ENCODE results near the gene PTP4A2.

Gene PTP4A2

GRCh38 chr1:31938184-31938975 lies at the start of gene PTP4A2:
Gene PTP4A2, minus strand, starts transcription at chr1:31938368. Its CDS starts 19,303 bp downstream, at chr1:31919065.
- peak; percentile 71 for DNase-seq (ENCODE audit: low read depth)
- TF ChIP-seq CTCF (IDR thresholded peaks at IDR 0.05; ENCODE audit: low read depth, low read length, missing control alignments): peak; percentile 5
- in situ Hi-C loops (cut with HindIII; ENCODE audit: low sequenced_read_pairs): no loop called here
- peak within 1 kb of the TSS; percentile 72 for H3K4me3 ChIP-seq (ENCODE audit: low read depth, low read length)

- TF ChIP-seq CTCF (IDR thresholded peaks at IDR 0.05; ENCODE audit: low read depth, low read length, missing control alignments): no peak
- peak; percentile 24 for DNase-seq (ENCODE audit: low read depth)
- in situ Hi-C loops (cut with HindIII; ENCODE audit: low sequenced_read_pairs): no loop called here
- H3K4me3 ChIP-seq (ENCODE audit: low read depth, low read length): no peak overlapping the region
These were observed 49.0 kb upstream of the PTP4A2 start for GRCh38 chr1:31987135-31987619.

- TF ChIP-seq CTCF (IDR thresholded peaks at IDR 0.05; ENCODE audit: low read depth, low read length, missing control alignments): no peak
- in situ Hi-C loops (cut with HindIII; ENCODE audit: low sequenced_read_pairs): no loop called here
- H3K4me3 ChIP-seq (ENCODE audit: low read depth, low read length): no peak overlapping the region
- no peak for DNase-seq (ENCODE audit: low read depth)
These were observed 47.3 kb upstream of the PTP4A2 start for GRCh38 chr1:31985430-31985829.

GRCh38 chr1:31984419-31985347 lies 46.5 kb upstream of the PTP4A2 start:
- in situ Hi-C loops (cut with HindIII; ENCODE audit: low sequenced_read_pairs): no loop called here
- no peak for DNase-seq (ENCODE audit: low read depth)
- TF ChIP-seq CTCF (IDR thresholded peaks at IDR 0.05; ENCODE audit: low read depth, low read length, missing control alignments): no peak
- no peak overlapping the region for H3K4me3 ChIP-seq (ENCODE audit: low read depth, low read length)

GRCh38 chr1:31981972-31982371 lies 43.8 kb upstream of the PTP4A2 start:
- no peak for DNase-seq (ENCODE audit: low read depth)
- in situ Hi-C loops (cut with HindIII; ENCODE audit: low sequenced_read_pairs): no loop called here
- no peak overlapping the region for H3K4me3 ChIP-seq (ENCODE audit: low read depth, low read length)
- no peak for TF ChIP-seq CTCF (IDR thresholded peaks at IDR 0.05; ENCODE audit: low read depth, low read length, missing control alignments)

- TF ChIP-seq CTCF (IDR thresholded peaks at IDR 0.05; ENCODE audit: low read depth, low read length, missing control alignments): no peak
- H3K4me3 ChIP-seq (ENCODE audit: low read depth, low read length): no peak overlapping the region
- in situ Hi-C loops (cut with HindIII; ENCODE audit: low sequenced_read_pairs): no loop called here
- DNase-seq (ENCODE audit: low read depth): no peak
These were observed 43.3 kb upstream of the PTP4A2 start for GRCh38 chr1:31981456-31981839.
